ENCODE measurements around the gene ZSWIM2. TPM values are rescaled to one million over a fixed set of nuclear protein-coding genes. Genes with fewer than 3 reads are reported as not detected.
"Not testable (repeated sequence)": the region's sequence is repeated elsewhere in the genome, so short reads cannot be mapped to it uniquely, and the experiment has no call there.

Gene ZSWIM2
- total RNA-seq, 4 donors from 2014 or later, result not detected

DNA sequence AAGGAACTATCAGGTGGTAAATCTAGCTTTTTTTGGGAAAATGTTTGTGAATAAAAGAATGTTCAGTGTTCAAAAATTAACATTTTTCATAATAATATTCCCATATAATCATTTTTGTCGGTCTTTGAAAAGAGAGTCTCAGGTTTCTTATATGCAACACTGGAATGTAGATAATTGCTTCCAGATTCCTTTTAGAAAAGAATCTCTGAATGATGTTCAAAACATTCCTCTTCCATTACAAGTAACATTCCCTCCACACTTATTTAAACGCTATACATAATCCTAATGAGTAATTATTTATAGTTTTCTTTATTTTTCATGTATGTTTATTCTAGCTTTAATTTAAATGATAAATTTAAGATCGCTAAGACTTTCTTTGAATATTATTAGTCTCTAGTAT lies 7.0 kb downstream of the ZSWIM2 start:
- no peak for TF ChIP-seq POLR2A (IDR thresholded peaks at IDR 0.05)
- TF ChIP-seq, protein P1, sequence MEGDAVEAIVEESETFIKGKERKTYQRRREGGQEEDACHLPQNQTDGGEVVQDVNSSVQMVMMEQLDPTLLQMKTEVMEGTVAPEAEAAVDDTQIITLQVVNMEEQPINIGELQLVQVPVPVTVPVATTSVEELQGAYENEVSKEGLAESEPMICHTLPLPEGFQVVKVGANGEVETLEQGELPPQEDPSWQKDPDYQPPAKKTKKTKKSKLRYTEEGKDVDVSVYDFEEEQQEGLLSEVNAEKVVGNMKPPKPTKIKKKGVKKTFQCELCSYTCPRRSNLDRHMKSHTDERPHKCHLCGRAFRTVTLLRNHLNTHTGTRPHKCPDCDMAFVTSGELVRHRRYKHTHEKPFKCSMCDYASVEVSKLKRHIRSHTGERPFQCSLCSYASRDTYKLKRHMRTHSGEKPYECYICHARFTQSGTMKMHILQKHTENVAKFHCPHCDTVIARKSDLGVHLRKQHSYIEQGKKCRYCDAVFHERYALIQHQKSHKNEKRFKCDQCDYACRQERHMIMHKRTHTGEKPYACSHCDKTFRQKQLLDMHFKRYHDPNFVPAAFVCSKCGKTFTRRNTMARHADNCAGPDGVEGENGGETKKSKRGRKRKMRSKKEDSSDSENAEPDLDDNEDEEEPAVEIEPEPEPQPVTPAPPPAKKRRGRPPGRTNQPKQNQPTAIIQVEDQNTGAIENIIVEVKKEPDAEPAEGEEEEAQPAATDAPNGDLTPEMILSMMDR (IDR thresholded peaks at IDR 0.05), result no peak
- Histone ChIP-seq H3K9me3 (no peaks in the 10 kb centered on the region), H3K4me3 (no peak overlapping the region), H3K36me3 (no peaks in the 10 kb centered on the region), H3K27ac (no peak overlapping the region), H3K27me3 (no peaks in the 10 kb centered on the region), H3K4me1 (no peaks in the 10 kb centered on the region)
- no peak for DNase-seq

DNA sequence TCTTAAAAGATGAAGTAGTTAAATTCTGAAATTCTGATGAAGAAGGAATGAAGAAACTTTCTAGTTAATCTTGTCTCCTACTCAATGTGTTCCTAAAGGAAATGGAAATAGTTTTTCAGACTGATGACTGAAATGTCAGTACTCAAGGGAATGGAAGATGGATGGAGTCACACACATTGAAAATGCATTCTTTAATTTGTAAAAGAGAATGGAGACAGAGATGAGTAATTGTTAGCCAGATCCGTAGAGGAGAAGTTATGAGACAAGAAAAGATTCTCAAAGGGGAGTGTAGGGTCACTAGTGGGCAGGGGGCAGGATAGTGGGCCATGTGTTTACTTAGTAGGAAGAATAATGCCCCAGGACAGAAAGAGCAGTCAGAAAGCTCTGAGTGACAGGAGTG lies 13.3 kb downstream of the ZSWIM2 start:
- TF ChIP-seq, protein P1 (IDR thresholded peaks at IDR 0.05), result no peak
- no peak for TF ChIP-seq POLR2A (IDR thresholded peaks at IDR 0.05)
- Histone ChIP-seq H3K27me3 (no peaks in the 10 kb centered on the region), H3K27ac (no peak overlapping the region), H3K4me3 (no peak overlapping the region), H3K36me3 (no peaks in the 10 kb centered on the region), H3K4me1 (no peaks in the 10 kb centered on the region), H3K9me3 (no peaks in the 10 kb centered on the region)
- no peak for DNase-seq

DNA sequence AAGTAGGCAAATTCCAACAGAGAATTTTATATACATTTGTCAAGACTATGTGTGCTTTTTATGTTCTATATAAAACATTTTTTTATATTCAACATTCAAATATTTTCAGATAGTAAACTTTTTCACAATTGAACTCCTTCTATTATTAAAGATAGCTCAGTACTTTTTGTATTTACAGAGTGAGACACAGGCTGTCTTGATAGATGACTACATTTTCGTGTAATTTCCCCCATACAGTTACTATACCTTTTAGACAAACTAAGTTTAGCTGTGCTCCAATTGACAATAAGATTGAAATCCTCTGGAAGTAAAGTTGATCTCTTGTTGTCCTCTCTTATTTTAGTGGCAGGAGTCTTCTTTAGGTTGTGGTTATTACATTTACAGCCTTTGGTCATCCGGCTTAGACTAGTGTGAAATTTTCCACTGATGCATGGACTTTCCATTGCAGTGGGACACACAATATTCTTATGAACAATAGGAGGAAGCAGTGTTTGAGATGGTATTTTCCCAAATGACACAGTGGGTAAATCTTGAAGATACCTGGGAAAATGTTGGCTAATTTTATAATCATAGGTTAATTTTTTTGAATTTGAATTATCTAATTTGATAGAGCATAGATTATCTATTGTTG lies 21.0 kb downstream of the ZSWIM2 start:
- Histone ChIP-seq H3K36me3 (no peaks in the 10 kb centered on the region), H3K27ac (no peak overlapping the region), H3K27me3 (no peaks in the 10 kb centered on the region), H3K4me3 (no peak overlapping the region), H3K9me3 (no peaks in the 10 kb centered on the region), H3K4me1 (no peaks in the 10 kb centered on the region)
- TF ChIP-seq, protein P1 (IDR thresholded peaks at IDR 0.05), result no peak
- no peak for TF ChIP-seq POLR2A (IDR thresholded peaks at IDR 0.05)
- DNase-seq, result no peak

DNA sequence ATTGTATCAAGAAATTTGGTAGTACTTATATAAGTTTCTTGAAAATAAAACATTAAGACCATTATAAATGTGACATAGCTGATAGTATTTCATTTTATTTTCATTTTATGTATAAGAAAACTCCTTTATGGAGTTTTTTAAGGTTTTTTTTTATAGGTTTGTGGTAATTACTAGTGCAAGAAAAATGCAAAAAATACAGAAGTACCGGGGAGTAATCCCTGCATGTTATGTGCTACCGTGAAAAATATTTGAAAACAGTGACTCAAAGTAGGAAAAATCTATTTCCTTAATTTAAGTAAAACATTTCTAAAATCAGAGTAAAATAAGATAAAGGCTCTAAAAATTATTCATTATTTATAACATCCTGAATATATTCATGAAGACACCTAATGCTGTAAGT lies 21.6 kb downstream of the ZSWIM2 start:
- TF ChIP-seq POLR2A (IDR thresholded peaks at IDR 0.05), result no peak
- TF ChIP-seq, protein P1 (IDR thresholded peaks at IDR 0.05), result no peak
- Histone ChIP-seq H3K27ac (no peak overlapping the region), H3K9me3 (no peaks in the 10 kb centered on the region), H3K4me1 (no peaks in the 10 kb centered on the region), H3K27me3 (no peaks in the 10 kb centered on the region), H3K36me3 (no peaks in the 10 kb centered on the region), H3K4me3 (no peak overlapping the region)
- no peak for DNase-seq

DNA sequence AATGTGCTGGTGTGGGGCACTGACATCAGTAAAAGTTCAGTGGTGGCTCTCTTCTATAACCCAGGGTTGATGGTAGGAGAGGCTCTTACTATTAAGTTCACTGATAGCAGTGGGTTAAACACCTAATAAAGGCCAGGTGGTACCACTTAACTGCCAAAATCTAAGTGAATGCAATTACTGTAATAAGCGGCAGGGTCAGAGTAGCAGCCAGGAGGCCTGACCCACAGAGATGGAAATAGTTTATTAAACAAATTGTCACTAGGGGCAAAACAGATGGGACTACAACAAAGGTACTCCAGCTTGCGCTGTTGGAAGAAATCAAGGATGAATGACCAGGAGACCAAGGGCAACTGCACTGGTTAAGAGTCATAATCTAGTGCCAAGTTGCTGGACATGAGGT lies 26.6 kb downstream of the ZSWIM2 start:
- Histone ChIP-seq H3K27ac (no peak overlapping the region), H3K27me3 (no peaks in the 10 kb centered on the region), H3K36me3 (no peaks in the 10 kb centered on the region), H3K9me3 (no peaks in the 10 kb centered on the region), H3K4me1 (no peaks in the 10 kb centered on the region), H3K4me3 (no peak overlapping the region)
- DNase-seq, result no peak
- TF ChIP-seq POLR2A (IDR thresholded peaks at IDR 0.05), result no peak
- TF ChIP-seq, protein P1 (IDR thresholded peaks at IDR 0.05), result no peak

DNA sequence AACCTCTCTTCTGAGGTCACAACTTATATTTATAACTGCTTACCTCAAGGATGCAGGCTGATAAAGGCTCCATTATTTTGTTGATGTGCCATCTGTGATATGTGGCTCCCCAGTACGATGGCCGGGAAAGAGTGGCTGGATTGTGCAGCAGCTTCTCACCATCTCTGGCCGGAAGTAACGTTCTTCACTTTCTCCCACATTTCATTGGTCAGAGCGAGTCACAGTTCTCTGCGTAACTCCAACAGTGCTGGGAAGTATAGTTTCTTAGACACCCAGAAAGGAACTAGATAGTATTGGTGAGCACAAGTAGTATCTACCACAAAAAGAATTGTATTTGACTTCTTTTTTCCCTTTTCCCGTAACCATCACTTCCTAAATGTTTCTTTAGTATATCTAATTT lies 28.7 kb downstream of the ZSWIM2 start:
- Histone ChIP-seq H3K4me3 (no peak overlapping the region), H3K36me3 (no peaks in the 10 kb centered on the region), H3K4me1 (no peaks in the 10 kb centered on the region), H3K27me3 (no peaks in the 10 kb centered on the region), H3K9me3 (no peaks in the 10 kb centered on the region), H3K27ac (no peak overlapping the region)
- no peak for TF ChIP-seq POLR2A (IDR thresholded peaks at IDR 0.05)
- TF ChIP-seq, protein P1 (IDR thresholded peaks at IDR 0.05), result no peak
- DNase-seq, result no peak

DNA sequence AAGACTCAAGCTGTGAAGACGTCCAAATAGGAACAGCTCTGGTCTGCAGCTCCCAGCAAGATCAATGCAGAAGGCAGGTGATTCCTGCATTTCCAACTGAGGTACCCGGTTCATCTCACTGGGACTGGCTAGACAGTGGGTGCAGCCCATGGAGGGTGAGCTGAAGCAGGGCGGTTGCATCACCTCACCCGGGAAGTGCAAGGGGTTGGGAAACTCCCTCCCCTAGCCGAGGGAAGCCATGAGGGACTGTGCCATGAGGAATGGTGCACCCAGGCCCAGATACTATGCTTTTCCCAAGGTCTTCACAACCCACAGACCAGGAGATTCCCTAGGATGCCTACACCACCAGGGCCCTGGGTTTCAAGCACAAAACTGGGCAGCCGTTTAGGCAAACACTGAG lies 37.2 kb downstream of the ZSWIM2 start:
- H3K4me1 ChIP-seq, DNase-seq, H3K9me3 ChIP-seq, H3K4me3 ChIP-seq, H3K27me3 ChIP-seq, H3K27ac ChIP-seq, H3K36me3 ChIP-seq: not testable (repeated sequence)
